NCI-H1436 treated with DMSO at 0.1 percent for 48 hours (cell line): ENCODE measurements around the gene PHTF1.

Source experiments
- DNase-seq: peaks from one replicate; lab custom pipeline; 2025; lab: John Stamatoyannopoulos, UW

PHTF1 gene

GRCh38 chr1:113665071-113665470, 94.2 kb downstream of the PHTF1 start:
- DNase-seq, result no peak

- DNase-seq, result no peak
These were observed 95.9 kb downstream of the PHTF1 start for GRCh38 chr1:113663165-113663951.

GRCh38 chr1:113662101-113662500, 97.2 kb downstream of the PHTF1 start:
- DNase-seq, result no peak

- no peak for DNase-seq
These were observed 99.2 kb downstream of the PHTF1 start for GRCh38 chr1:113660088-113660487.

- no peak for DNase-seq
These were observed 99.7 kb downstream of the PHTF1 start for GRCh38 chr1:113659556-113659955.

GRCh38 chr1:113659035-113659434, 100.3 kb downstream of the PHTF1 start:
- no peak for DNase-seq

GRCh38 chr1:113657556-113658063, 101.7 kb downstream of the PHTF1 start:
- no peak for DNase-seq

- no peak for DNase-seq
These were observed 102.2 kb downstream of the PHTF1 start for GRCh38 chr1:113657126-113657525.

GRCh38 chr1:113654883-113655282, 104.4 kb downstream of the PHTF1 start:
- DNase-seq, result no peak

- no peak for DNase-seq
These were observed 105.5 kb downstream of the PHTF1 start for GRCh38 chr1:113653741-113654140.

- no peak for DNase-seq
These were observed 106.5 kb downstream of the PHTF1 start for GRCh38 chr1:113652771-113653170.

- DNase-seq, result no peak
These were observed 110.8 kb downstream of the PHTF1 start for GRCh38 chr1:113648478-113648877.

- DNase-seq, result no peak
These were observed 112.1 kb downstream of the PHTF1 start for GRCh38 chr1:113647164-113647563.
